Measurements from ENCODE around the gene LIG1.
"Not testable (repeated sequence)": the region's sequence is repeated elsewhere in the genome, so short reads cannot be mapped to it uniquely, and the experiment has no call there.

LIG1 gene

GRCh38 chr19:48090281-48090802, 79.8 kb downstream of the LIG1 start:
- DNase-seq (ENCODE audit: low read depth) = peak; percentile 65
- TF ChIP-seq, protein P1, sequence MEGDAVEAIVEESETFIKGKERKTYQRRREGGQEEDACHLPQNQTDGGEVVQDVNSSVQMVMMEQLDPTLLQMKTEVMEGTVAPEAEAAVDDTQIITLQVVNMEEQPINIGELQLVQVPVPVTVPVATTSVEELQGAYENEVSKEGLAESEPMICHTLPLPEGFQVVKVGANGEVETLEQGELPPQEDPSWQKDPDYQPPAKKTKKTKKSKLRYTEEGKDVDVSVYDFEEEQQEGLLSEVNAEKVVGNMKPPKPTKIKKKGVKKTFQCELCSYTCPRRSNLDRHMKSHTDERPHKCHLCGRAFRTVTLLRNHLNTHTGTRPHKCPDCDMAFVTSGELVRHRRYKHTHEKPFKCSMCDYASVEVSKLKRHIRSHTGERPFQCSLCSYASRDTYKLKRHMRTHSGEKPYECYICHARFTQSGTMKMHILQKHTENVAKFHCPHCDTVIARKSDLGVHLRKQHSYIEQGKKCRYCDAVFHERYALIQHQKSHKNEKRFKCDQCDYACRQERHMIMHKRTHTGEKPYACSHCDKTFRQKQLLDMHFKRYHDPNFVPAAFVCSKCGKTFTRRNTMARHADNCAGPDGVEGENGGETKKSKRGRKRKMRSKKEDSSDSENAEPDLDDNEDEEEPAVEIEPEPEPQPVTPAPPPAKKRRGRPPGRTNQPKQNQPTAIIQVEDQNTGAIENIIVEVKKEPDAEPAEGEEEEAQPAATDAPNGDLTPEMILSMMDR (IDR thresholded peaks at IDR 0.05; ENCODE audit: control insufficient read depth, insufficient read depth, low read depth, low read length, missing control alignments) = no peak
- no peak overlapping the region for H3K4me3 ChIP-seq (ENCODE audit: control insufficient read depth, low read depth, low read length)

DNA sequence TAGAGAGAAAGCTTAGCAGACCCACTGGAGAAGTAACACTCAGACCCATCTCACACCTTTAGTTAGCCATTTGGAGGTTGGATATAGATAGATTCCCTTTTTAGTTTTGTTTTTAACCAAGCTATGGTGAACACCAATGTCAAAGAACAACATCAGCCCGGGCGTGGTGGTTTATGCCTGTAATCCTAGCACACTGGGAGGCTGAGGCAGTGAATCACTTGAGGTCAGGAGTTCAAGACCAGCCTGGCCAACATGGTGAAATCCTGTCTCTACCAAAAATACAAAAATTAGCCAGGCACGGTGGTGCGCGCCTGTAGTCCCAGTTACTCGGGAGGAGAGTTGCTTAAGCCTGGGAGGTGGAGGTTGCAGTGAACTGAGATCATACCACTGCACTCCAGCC, 81.2 kb downstream of the LIG1 start:
- not testable (repeated sequence) for DNase-seq (ENCODE audit: low read depth)

DNA sequence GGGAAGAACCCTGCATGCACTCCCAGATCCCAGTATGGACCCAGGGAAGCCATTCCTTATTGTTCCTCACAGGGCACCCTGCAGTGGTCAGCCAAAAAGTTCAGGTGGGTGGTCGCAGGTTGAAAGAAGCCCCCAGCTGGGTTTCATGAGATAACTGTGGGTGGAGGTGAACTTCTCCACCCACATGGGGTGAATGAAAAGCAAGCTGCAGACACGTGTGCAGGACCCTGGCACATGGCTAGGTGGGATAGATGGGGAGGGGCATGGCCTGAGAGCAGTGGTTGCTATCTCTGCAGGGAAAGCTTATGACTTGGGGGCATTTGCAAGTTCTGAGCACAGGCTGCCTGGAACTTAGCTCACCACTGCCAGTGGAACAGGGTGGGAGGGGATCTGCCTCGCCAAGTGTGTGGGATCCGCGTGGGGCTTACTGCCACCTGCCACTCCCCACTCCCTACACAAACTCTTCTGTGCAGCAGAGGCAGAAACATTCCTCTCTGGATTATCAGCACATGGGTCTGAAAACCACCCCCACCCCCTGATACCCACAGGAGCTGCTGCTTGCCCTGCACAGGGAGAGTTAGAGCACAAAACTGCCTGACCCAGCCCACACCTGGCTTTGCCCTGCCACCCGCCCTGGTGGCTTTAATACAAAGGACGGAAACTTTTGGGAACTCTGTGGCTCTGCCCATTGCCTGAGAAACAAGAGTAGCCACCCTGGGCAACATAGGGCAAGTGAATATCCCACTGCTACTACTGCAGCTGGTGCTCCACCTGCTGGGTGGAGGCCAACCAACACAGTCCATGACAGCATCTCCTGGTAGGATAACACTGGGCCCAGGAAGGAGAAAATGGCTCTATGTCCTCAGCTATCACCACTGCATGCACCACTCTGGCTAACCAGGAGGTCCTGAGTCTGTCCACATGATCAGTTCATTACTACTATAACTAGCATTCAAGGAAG, 84.0 kb downstream of the LIG1 start:
- TF ChIP-seq, protein P1 (IDR thresholded peaks at IDR 0.05; ENCODE audit: control insufficient read depth, insufficient read depth, low read depth, low read length, missing control alignments) = no peak
- H3K4me3 ChIP-seq (ENCODE audit: control insufficient read depth, low read depth, low read length) = no peak overlapping the region
- no peak for DNase-seq (ENCODE audit: low read depth)

More for the DNA sequence above, 81.2 kb downstream of the LIG1 start:
- H3K4me3 ChIP-seq (ENCODE audit: control insufficient read depth, low read depth, low read length) = not testable (repeated sequence)

DNA sequence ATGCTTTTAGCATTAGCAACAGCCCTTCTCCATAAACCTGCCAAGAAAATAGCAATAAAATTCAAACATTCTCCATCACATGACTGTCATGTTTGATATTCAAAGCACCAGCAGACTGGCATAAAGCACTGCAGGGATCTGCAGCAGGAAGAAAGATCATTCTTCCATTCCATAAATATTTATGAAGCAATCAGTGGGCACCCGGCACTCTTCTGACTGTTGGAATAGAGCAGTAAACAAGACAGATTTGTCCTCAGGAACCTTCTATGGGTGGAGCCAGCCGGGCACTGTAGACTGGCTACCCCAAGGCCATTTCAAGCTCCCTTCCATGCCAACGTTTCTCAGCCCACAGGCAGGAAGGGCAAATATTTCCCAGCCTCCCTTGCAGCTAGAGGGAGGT, 85.1 kb downstream of the LIG1 start:
- no peak overlapping the region for H3K4me3 ChIP-seq (ENCODE audit: control insufficient read depth, low read depth, low read length)
- TF ChIP-seq, protein P1 (IDR thresholded peaks at IDR 0.05; ENCODE audit: control insufficient read depth, insufficient read depth, low read depth, low read length, missing control alignments) = no peak
- no peak for DNase-seq (ENCODE audit: low read depth)

- H3K4me3 ChIP-seq (ENCODE audit: control insufficient read depth, low read depth, low read length) = no peak overlapping the region
- TF ChIP-seq, protein P1 (IDR thresholded peaks at IDR 0.05; ENCODE audit: control insufficient read depth, insufficient read depth, low read depth, low read length, missing control alignments) = no peak
- no peak for DNase-seq (ENCODE audit: low read depth)
Measured at GRCh38 chr19:48081106-48081505, 89.0 kb downstream of the LIG1 start.

DNA sequence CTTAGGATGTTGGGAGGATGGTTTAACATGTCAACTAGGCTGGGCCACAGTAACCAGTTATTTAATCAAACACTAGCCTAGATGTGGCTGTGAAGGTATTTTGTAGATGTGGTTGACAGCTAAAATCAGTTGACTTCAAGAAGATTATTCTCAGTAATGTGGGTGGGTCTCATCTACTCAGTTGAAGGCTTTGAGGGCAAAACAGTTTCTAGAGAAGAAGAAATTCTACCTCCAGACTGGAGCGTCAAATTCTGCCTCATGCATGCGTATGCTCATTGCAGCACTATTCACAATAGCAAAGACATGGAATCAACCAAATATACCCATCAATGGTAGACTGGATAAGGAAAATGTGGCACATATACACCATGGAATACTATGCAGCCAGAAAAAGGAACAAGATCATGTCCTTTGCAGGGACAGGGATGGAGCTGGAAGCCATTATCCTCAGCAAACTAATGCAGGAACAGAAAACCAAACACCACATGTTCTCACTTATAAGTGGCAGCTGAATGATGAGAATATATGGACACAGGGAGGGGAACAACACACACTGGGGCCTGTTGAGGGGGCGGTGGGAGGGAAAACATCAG, 99.9 kb downstream of the LIG1 start:
- H3K4me3 ChIP-seq (ENCODE audit: control insufficient read depth, low read depth, low read length); DNase-seq (ENCODE audit: low read depth): not testable (repeated sequence)

- TF ChIP-seq, protein P1 (IDR thresholded peaks at IDR 0.05; ENCODE audit: control insufficient read depth, insufficient read depth, low read depth, low read length, missing control alignments) = no peak
- no peak overlapping the region for H3K4me3 ChIP-seq (ENCODE audit: control insufficient read depth, low read depth, low read length)
- DNase-seq (ENCODE audit: low read depth) = no peak
Measured at GRCh38 chr19:48069435-48069834, 100.7 kb downstream of the LIG1 start.
